Epithelial cell of esophagus (primary cell): ENCODE data around the gene CCL25.

Source experiments
- DNase-seq: peaks from one replicate; pipeline ENCODE4 v3.0.0; 2010; ENCODE audit warnings: low read depth
- H3K4me3 ChIP-seq: 2 replicates; pipeline ENCODE4 v1.5.1; 2011; ENCODE audit warnings: mild to moderate bottlenecking, low read length, control low read depth
- CTCF ChIP-seq: IDR thresholded peaks from 2 replicates; pipeline ENCODE4 v1.5.1; 2011; ENCODE audit warnings: low read depth, mild to moderate bottlenecking, low read length, control low read depth, inconsistent platforms; ENCODE audit not compliant: insufficient read depth; ENCODE audit errors: missing control alignments

Gene CCL25

GRCh38 chr19:8052464-8052859, at the start of gene CCL25:
TSS of gene CCL25 (plus strand) at chr19:8052760. CDS start at chr19:8053050, 290 bp downstream.
- no peak within 1 kb of the TSS for H3K4me3 ChIP-seq
- TF ChIP-seq CTCF: no peak

GRCh38 chr19:8004001-8004400, 48.6 kb upstream of the CCL25 start:
- TF ChIP-seq CTCF: no peak
- peak overlapping the region; percentile 73 for H3K4me3 ChIP-seq
- no peak for DNase-seq

More at GRCh38 chr19:8052464-8052859, at the start of gene CCL25:
- no peak for DNase-seq

GRCh38 chr19:8004723-8005513, 47.6 kb upstream of the CCL25 start:
- peak overlapping the region; percentile 73 for H3K4me3 ChIP-seq
- DNase-seq: peak; percentile 21
- TF ChIP-seq CTCF: no peak

- peak; percentile 94 for DNase-seq
- no peak for TF ChIP-seq CTCF
- H3K4me3 ChIP-seq: peak within 1 kb of the TSS; percentile 87
Observed at GRCh38 chr19:8005534-8006256, 46.9 kb upstream of the CCL25 start, which contains the start of gene ELAVL1. TSS of gene ELAVL1 (minus strand) at chr19:8005641. CDS start at chr19:7991815, 13,826 bp downstream.

GRCh38 chr19:8017808-8018207, 34.8 kb upstream of the CCL25 start:
- no peak for DNase-seq

GRCh38 chr19:8020681-8021080, 31.9 kb upstream of the CCL25 start:
- H3K4me3 ChIP-seq: no peak overlapping the region

More at GRCh38 chr19:8017808-8018207, 34.8 kb upstream of the CCL25 start:
- TF ChIP-seq CTCF: no peak
- H3K4me3 ChIP-seq: no peak overlapping the region

More at GRCh38 chr19:8020681-8021080, 31.9 kb upstream of the CCL25 start:
- DNase-seq: no peak
- TF ChIP-seq CTCF: no peak
